ENCODE data around the gene KNG1.

KNG1 gene

DNA sequence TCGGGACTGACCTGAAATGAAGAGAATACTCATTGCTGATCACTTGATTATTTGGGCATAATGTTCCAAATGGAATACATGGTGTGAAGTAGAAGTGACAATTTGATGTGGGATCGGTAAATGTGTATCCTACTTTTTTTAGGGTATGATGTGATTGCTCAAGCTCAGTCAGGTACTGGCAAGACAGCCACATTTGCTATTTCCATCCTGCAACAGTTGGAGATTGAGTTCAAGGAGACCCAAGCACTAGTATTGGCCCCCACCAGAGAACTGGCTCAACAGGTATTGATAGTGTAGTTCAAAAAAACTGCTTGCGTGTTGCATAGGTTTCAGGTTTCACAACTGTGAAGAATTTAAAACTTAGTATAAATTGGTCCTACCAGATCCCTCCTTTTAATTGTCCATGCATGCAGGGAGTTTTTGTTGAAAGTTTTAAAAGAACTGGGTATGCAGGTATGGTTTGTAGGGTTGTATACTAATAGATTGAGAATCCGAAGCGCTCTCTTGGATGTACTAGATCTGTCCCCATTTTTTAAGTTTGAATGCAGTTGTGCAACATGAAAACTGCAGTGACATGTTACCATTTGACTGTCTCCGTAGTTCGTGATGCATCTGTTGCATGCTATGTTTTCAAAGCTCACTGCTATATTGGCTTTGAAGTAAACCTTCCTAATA lies 67.8 kb downstream of the KNG1 start:
- TF ChIP-seq, protein P1, sequence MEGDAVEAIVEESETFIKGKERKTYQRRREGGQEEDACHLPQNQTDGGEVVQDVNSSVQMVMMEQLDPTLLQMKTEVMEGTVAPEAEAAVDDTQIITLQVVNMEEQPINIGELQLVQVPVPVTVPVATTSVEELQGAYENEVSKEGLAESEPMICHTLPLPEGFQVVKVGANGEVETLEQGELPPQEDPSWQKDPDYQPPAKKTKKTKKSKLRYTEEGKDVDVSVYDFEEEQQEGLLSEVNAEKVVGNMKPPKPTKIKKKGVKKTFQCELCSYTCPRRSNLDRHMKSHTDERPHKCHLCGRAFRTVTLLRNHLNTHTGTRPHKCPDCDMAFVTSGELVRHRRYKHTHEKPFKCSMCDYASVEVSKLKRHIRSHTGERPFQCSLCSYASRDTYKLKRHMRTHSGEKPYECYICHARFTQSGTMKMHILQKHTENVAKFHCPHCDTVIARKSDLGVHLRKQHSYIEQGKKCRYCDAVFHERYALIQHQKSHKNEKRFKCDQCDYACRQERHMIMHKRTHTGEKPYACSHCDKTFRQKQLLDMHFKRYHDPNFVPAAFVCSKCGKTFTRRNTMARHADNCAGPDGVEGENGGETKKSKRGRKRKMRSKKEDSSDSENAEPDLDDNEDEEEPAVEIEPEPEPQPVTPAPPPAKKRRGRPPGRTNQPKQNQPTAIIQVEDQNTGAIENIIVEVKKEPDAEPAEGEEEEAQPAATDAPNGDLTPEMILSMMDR (IDR thresholded peaks at IDR 0.05; ENCODE audit: low read depth, low read length) = no peak
- Histone ChIP-seq H3K27ac (peak overlapping the region; percentile 100), H3K9me3 (ENCODE audit: severe bottlenecking) (no peaks in the 10 kb centered on the region), H3K27me3 (ENCODE audit: insufficient read depth, low read depth, severe bottlenecking) (no peaks in the 10 kb centered on the region), H3K36me3 (peaks cover 68% of the 10 kb centered on the region), H3K4me3 (ENCODE audit: low read depth, low read length) (peak overlapping the region; percentile 97)
- DNase-seq = no peak

DNA sequence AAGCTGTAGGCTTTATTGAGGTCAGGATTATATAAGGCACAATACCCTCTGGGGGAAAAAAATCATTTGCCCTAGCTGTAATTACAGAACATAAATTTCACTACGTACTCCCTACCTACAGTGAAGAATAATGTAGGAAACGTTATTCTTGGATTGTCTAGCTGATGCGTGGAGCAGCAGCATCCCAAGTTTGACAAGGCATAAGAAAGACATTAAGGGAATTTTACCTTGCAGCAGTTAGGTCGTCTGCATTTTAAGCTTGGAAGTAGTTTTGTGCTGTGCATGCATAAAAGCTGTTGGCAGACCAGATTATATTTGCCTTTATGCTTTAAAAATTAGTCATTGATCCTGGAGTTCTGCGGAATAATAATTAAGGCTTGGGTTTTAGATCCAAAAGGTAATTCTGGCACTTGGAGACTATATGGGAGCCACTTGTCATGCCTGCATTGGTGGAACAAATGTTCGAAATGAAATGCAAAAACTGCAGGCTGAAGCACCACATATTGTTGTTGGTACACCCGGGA lies 68.4 kb downstream of the KNG1 start:
- no peaks in the 10 kb centered on the region for H3K27me3 ChIP-seq (ENCODE audit: insufficient read depth, low read depth, severe bottlenecking)
- DNase-seq = no peak
- H3K36me3 ChIP-seq = peaks cover 74% of the 10 kb centered on the region
- TF ChIP-seq, protein P1 (IDR thresholded peaks at IDR 0.05; ENCODE audit: low read depth, low read length) = no peak
- H3K27ac ChIP-seq = no peak overlapping the region
- no peaks in the 10 kb centered on the region for H3K9me3 ChIP-seq (ENCODE audit: severe bottlenecking)
- peak overlapping the region; percentile 97 for H3K4me3 ChIP-seq (ENCODE audit: low read depth, low read length)

DNA sequence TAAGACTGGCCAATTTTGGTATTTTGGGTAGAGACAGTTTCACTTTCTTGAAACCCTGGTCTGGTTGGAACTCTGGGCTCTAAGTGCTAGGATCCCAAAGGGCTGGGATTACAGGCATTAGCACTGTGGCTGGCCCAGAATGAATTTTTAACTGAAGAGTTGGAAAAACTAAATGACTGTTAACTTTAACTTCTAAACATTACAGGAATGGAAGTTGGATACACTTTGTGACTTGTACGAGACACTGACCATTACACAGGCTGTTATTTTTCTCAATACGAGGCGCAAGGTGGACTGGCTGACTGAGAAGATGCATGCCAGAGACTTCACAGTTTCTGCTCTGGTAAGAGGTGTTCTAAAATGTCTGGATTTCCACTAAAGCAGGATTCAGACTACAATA lies 69.8 kb downstream of the KNG1 start:
- TF ChIP-seq, protein P1 (IDR thresholded peaks at IDR 0.05; ENCODE audit: low read depth, low read length) = no peak
- no peaks in the 10 kb centered on the region for H3K9me3 ChIP-seq (ENCODE audit: severe bottlenecking)
- no peaks in the 10 kb centered on the region for H3K27me3 ChIP-seq (ENCODE audit: insufficient read depth, low read depth, severe bottlenecking)
- peaks cover 80% of the 10 kb centered on the region for H3K36me3 ChIP-seq
- no peak overlapping the region; the same call in 1 of the 2 replicates for H3K27ac ChIP-seq
- DNase-seq = no peak
- no peak overlapping the region for H3K4me3 ChIP-seq (ENCODE audit: low read depth, low read length)

DNA sequence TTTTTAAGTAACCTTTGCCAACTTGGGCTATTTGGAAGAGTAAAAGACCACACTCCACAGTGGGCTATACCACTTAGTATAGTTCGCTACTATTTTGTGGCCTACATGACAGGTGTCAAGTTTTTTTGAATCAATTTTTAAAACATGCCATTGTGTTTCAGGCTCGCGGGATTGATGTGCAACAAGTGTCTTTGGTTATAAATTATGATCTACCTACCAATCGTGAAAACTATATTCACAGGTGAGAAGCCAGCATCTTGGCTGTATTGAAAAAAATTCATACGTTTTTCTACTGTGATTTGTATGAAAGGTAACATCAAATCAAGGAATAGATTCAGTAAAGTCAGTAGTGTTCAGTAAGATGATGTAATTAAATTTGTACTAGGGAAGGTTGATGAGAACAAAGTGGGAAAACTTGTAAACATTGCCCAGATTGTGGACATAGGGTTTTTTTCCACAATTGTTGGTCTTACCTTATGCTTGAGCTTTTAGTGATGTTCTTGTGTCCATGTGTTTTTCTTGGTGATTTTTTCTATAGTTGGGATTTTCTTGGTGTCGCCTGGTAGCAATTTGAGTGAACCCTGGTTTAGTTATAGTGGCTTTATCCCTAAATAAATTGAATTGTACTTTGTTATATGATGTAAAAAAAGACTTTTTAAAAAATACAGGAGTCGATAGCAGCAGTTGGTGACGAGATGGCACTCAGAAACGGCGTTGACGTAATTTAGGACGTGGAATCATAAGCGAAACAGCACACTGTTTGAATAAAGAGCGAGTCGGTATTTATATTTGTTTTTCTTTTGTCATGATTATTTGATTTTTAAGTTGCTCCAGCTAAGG lies 70.7 kb downstream of the KNG1 start:
- H3K36me3 ChIP-seq = peaks cover 89% of the 10 kb centered on the region
- no peak for DNase-seq
- H3K9me3 ChIP-seq (ENCODE audit: severe bottlenecking) = no peaks in the 10 kb centered on the region
- H3K4me3 ChIP-seq (ENCODE audit: low read depth, low read length) = no peak overlapping the region
- TF ChIP-seq, protein P1 (IDR thresholded peaks at IDR 0.05; ENCODE audit: low read depth, low read length) = no peak
- no peak overlapping the region for H3K27ac ChIP-seq
- H3K27me3 ChIP-seq (ENCODE audit: insufficient read depth, low read depth, severe bottlenecking) = no peaks in the 10 kb centered on the region

DNA sequence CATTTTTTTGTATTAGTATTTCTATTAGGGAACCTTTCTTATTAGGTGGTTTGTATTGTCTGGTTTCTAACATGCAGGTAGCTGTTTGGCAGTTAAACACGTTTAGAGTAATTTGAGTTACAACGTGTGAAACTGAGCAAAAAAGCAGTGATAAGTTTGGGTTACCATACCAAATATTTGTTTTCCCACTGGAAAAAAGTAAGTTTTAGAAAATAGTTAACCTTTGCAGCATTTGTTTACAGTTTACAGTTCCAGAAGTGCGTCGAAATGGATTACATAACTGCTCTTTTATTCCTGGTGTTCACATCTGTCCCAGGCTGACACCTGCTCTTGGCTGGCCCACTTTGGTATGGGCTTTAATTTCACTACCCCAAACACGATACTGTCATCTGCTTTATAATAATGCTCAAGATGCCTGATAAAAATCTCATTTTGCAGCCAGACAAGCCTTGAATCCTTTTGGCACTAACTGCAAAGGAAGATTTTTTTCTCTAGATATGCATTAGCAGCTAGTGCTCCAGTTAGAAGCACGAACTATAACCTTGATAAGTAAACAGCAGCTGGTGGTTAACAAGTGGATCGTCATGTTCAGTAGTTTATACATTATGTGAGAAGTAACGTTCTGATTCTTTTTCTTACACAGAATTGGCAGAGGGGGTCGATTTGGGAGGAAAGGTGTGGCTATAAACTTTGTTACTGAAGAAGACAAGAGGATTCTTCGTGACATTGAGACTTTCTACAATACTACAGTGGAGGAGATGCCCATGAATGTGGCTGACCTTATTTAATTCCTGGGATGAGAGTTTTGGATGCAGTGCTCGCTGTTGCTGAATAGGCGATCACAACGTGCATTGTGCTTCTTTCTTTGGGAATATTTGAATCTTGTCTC lies 71.6 kb downstream of the KNG1 start:
- no peak for DNase-seq
- Histone ChIP-seq H3K4me3 (ENCODE audit: low read depth, low read length) (no peak overlapping the region), H3K27ac (no peak overlapping the region), H3K9me3 (ENCODE audit: severe bottlenecking) (no peaks in the 10 kb centered on the region), H3K27me3 (ENCODE audit: insufficient read depth, low read depth, severe bottlenecking) (no peaks in the 10 kb centered on the region), H3K36me3 (peaks cover 90% of the 10 kb centered on the region)
- TF ChIP-seq, protein P1 (IDR thresholded peaks at IDR 0.05; ENCODE audit: low read depth, low read length) = no peak

Measured in WERI-Rb-1 (cell line).